Erythroblast (primary cell): ENCODE measurements around the gene GRM8.

Source experiments
- DNase-seq, 2 experiments: peaks; one replicate each; lab custom pipeline; 2025; lab: John Stamatoyannopoulos, UW
- GATA1 ChIP-seq: IDR thresholded peaks from 2 replicates; pipeline ENCODE4 v1.6.1; 2011; ENCODE audit warnings: low read depth, mild to moderate bottlenecking, control low read depth, low read length, moderate library complexity
- POLR2A ChIP-seq: IDR thresholded peaks from 2 replicates; pipeline ENCODE4 v1.6.1; 2011; ENCODE audit warnings: mild to moderate bottlenecking, low read length

The GRM8 gene

GRCh38 chr7:127152423-127152822 lies 100.3 kb downstream of the GRM8 start:
- TF ChIP-seq GATA1 (no peak), POLR2A (no peak)
- DNase-seq = no peak

GRCh38 chr7:127151379-127151778 lies 101.4 kb downstream of the GRM8 start:
- TF ChIP-seq POLR2A (no peak), GATA1 (no peak)
- DNase-seq = no peak

GRCh38 chr7:127150543-127150942 lies 102.2 kb downstream of the GRM8 start:
- DNase-seq = no peak
- no peak for TF ChIP-seq GATA1
- no peak for TF ChIP-seq POLR2A

GRCh38 chr7:127146746-127147536 lies 105.8 kb downstream of the GRM8 start:
- TF ChIP-seq POLR2A (no peak), GATA1 (no peak)
- no peak for DNase-seq

- no peak for TF ChIP-seq POLR2A
- TF ChIP-seq GATA1 = no peak
Measured at GRCh38 chr7:127137146-127137545, 115.6 kb downstream of the GRM8 start.

GRCh38 chr7:127135871-127136485 lies 116.8 kb downstream of the GRM8 start:
- TF ChIP-seq POLR2A (no peak), GATA1 (no peak)
- DNase-seq = no peak

More at GRCh38 chr7:127137146-127137545, 115.6 kb downstream of the GRM8 start:
- no peak for DNase-seq

GRCh38 chr7:127123220-127123619 lies 129.5 kb downstream of the GRM8 start:
- no peak for TF ChIP-seq GATA1
- TF ChIP-seq POLR2A = no peak
- DNase-seq = no peak

- DNase-seq = no peak
- TF ChIP-seq GATA1 = no peak
- no peak for TF ChIP-seq POLR2A
Measured at GRCh38 chr7:127119517-127119916, 133.2 kb downstream of the GRM8 start.

GRCh38 chr7:127114742-127115265 lies 137.9 kb downstream of the GRM8 start:
- TF ChIP-seq GATA1 = no peak
- TF ChIP-seq POLR2A = no peak
- no peak for DNase-seq

- peak; percentile 69 to 78 for DNase-seq
Measured at GRCh38 chr7:127107601-127108007, 145.1 kb downstream of the GRM8 start.

GRCh38 chr7:127093340-127093739 lies 159.4 kb downstream of the GRM8 start:
- no peak for DNase-seq

More at GRCh38 chr7:127107601-127108007, 145.1 kb downstream of the GRM8 start:
- no peak for TF ChIP-seq POLR2A
- TF ChIP-seq GATA1 = no peak

GRCh38 chr7:127091620-127092019 lies 161.1 kb downstream of the GRM8 start:
- TF ChIP-seq GATA1 (no peak), POLR2A (no peak)
- DNase-seq = no peak

More at GRCh38 chr7:127093340-127093739, 159.4 kb downstream of the GRM8 start:
- no peak for TF ChIP-seq POLR2A
- TF ChIP-seq GATA1 = no peak

GRCh38 chr7:127089146-127089545 lies 163.6 kb downstream of the GRM8 start:
- DNase-seq = no peak
- TF ChIP-seq POLR2A = no peak
- TF ChIP-seq GATA1 = no peak

- no peak for TF ChIP-seq GATA1
- TF ChIP-seq POLR2A = no peak
- no peak for DNase-seq
Measured at GRCh38 chr7:127081539-127081938, 171.2 kb downstream of the GRM8 start.
